OCI-M1 (cell line): Measurements from ENCODE around the gene BICC1.

ENCODE experiments used
- DNase-seq: peaks from one replicate; lab custom pipeline; 2025; lab: John Stamatoyannopoulos, UW

Gene BICC1, protein sequence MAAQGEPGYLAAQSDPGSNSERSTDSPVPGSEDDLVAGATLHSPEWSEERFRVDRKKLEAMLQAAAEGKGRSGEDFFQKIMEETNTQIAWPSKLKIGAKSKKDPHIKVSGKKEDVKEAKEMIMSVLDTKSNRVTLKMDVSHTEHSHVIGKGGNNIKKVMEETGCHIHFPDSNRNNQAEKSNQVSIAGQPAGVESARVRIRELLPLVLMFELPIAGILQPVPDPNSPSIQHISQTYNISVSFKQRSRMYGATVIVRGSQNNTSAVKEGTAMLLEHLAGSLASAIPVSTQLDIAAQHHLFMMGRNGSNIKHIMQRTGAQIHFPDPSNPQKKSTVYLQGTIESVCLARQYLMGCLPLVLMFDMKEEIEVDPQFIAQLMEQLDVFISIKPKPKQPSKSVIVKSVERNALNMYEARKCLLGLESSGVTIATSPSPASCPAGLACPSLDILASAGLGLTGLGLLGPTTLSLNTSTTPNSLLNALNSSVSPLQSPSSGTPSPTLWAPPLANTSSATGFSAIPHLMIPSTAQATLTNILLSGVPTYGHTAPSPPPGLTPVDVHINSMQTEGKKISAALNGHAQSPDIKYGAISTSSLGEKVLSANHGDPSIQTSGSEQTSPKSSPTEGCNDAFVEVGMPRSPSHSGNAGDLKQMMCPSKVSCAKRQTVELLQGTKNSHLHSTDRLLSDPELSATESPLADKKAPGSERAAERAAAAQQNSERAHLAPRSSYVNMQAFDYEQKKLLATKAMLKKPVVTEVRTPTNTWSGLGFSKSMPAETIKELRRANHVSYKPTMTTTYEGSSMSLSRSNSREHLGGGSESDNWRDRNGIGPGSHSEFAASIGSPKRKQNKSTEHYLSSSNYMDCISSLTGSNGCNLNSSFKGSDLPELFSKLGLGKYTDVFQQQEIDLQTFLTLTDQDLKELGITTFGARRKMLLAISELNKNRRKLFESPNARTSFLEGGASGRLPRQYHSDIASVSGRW

DNA sequence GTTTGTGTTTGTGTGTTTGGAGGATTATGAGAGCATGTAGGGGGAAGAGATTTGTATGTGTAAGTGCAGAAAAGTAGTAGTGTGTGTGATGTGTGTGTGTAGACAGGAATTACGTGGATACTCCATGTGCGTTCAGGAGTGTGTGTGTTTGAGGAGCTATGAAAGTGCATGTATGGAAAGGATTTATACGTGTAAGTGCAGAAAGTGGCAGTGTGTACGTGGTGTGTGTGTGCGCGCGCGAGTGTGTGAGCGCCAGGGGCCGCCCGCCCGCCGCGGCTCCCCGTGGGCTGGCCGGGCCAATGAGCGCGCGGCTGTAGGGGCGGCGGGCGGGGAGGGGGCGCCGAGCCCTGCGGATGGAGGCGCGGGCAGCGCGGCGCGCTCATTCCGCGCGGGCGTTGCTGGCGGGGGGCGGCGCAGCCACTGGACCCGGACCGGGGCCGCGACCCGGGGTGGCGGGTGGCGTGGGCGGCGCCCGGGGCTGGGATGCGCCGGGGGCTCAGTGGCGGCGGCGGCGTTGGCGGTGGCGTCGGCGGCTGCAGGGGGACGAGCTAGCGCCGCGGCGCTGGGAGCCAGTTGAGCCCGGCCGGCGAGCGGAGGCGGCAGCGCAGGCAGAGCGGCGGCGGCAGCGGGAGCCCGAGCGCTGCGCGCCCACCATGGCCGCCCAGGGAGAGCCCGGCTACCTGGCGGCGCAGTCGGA lies at the start of gene BICC1:
Gene BICC1 (plus strand): TSS at position 382 of the 697 bp plus-strand sequence. CDS start 272 bp downstream, at position 654.
- no peak for DNase-seq

DNA sequence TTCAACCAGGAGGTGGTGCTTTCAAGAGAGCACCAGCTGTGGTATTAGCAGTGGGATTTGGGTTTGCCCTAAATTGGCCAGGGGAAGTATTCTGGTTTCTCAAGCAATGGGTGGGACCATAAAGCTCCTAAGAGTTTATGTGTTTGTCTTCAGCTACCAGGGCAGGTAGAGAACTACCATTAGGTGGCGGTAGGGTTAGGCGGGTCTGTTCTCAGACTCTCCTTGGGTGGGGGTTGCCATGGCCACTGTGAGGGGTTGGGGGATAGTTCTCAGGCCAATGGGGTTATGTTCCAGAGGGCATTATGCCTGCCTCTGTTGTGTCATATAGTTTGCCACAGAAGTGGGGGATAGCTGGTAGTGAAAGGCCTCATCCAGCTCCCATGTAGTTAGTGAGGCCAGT lies 47.7 kb upstream of the BICC1 start:
- DNase-seq: no peak

DNA sequence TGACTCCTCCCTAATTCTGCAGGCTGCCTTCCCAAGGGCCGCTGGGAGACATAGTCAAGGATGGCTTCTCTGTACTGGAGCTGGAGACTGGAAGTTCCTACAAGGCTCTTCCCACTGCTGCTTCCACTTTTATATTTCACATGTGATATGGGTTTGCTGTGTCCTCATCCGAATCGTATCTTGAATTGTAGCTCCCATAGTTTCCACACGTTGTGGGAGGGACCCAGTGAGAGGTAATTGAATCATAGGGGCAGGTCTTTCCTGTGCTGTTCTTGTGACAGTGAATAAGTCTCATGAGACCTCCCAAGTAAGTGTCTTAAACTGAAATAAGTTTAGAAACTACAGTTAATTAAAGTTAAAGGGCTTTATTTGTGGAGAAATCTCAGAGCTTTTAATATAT lies 47.0 kb upstream of the BICC1 start:
- no peak for DNase-seq

DNA sequence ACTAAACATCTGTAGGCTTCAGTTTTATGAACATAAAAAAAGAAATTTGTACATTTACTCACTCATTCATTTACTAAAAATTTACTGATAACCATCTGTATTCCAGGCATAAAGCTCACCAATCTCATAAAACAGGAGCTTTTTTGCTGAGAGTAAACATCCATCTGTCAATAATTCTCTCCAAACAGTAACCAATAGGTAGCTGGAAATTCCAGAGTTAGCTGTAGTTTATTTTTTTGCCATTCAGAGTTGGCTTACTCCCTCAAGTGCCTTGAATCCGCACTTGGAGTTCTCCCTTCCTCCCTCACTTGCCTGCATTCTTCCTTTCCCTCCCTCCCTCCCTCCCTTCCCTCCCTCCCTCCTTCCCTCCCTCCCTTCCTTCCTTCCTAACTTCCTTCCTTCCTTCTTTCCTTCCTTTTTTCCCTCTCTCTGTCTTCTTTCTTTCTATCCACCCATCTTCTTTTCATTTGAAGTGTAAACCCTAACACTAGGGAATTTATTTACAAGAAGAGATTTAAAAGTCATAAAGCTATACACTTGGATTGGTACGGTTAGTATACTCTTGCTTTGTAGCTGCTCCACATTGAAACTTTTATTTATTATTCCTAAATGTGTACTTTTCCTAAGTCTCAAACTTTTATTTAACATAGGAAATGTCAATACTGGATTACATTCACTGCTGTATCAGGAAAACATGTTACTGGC lies 44.6 kb upstream of the BICC1 start:
- no peak for DNase-seq

DNA sequence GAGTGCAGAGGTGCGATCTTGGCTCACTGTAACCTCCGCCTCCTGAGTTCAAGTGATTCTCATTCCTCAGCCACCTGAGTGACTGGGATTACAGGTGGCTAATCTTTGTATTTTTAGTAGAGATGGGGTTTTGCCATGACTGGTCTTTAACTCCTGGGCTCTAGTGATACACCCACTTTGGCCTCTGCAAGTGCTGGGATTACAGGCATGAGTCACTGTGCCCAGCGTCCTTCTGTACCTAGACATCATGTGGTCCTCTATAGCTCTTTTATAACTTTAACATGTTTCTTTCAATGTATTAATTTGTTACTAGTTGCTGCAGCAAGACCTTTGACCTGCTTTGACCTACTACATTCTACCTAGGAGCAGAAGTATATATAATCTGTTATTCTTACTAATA lies 38.7 kb upstream of the BICC1 start:
- DNase-seq: no peak

DNA sequence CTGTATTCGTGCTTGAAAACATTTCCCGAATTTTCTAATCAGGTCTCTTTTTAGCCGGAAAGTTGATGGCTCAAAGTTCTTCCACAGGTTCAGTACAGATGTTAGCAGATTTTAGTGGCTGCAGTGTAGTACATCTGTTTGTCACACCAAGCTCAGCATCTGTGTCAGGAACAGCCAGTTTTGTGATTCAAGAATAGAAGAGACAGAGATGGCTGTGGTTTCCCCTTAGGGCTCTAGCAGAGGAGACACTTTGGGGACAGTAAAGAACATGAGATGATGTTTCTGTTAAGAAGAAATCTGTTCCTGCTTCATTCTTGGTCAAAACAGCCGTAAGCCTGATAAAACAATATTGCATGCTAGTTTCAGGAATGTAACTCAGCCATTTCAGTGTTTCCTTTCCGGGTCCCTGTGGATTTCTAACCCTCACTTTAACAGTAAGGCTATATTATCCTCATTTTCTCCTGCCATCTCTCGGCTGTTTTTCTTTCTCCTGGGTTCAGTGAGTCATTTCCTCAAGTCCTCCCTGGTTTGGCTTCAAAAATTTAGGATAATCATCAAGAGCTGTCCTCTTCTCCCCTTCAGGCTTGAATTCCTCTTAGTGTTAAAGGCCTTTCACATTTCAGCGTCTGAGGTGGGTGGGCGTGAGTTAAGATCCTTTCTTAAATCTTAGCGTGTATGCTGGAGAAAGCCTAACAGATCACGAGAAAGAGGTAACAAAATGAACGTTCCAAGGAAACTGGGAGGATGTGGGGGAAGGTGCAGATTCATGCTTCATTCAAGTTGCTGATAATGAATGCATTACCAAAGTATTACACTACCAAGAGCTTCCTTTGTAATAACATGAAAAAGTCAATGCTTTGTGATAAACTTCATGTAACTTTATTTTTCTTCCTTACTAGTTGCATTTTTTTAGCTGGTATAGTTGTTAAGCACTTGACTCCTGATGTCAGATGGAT lies 37.1 kb upstream of the BICC1 start:
- peak; percentile 57 for DNase-seq

DNA sequence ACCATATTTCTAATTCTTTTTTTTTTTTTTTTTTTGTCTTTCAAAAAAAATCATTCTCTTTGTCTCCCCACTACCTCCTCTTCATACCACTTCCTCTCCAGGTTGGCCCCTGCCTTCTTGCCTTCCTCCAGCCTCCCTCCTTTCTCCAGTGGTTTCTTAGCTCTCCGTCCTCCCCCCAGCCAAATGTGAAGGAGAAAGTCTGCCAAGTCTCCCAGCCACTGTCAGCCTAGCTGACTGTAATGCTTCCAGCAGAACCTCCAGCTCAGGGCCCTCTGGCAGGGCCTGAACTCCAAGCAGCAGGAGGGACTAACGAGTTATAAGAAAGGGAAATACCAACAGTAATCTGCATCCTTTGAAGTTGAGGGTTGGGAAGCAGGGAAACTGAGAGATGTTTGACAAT lies 35.5 kb upstream of the BICC1 start:
- no peak for DNase-seq

DNA sequence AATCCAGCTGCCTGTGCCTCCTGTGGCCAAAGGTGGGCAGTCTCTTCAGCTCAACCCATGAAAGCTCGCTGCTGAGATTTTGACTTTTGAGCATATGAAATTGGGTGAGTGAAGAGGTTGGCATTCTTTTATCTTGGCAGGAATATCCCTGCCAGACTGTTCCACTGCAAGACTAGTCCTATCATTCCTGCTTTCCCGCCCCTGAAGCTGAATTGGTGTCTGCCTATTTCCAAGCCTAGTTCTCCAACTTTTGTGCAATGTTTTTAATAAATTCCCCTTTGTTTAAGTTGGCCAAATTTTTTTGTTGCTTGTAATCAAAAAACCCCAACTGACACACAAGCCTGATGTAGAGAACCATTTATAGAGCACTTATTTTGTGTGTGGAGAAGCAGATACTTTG lies 34.8 kb upstream of the BICC1 start:
- no peak for DNase-seq

DNA sequence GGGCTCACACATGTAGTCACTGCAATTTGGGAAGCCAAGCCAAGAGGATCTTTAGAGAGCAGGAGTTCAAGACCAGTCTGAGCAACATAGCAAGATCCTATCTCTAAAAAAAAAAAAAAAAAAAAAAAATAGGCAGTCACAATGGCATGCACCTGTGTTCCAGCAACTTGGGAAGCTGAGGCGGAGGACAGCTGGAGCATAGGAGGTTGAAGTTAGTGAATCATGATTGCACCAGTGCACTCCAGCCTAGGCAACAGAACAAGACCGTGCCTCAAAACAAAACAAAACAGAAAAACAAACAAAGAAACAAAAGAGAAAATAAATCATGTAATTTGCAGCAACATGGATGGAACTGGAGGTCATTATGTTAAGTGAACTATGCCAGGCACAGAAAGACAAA lies 33.6 kb upstream of the BICC1 start:
- no peak for DNase-seq

DNA sequence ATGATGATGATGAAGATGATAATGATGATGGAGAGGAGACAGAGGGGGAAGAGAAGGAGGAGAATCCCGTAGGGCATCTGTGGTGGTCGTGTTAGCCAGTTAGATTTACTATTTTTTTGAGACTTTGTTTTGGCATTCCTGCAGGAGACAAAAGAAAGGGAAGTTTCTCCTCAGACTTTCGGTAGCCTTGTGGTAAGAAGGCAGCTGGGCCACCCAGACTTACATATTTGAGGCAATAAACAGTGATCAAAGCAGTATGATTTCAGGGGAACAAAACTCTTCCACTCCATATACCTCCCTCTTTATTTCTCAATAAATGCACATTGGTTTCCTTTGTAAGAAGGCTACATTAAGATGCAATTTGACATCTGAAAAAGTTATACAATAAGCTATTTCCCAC lies 32.4 kb upstream of the BICC1 start:
- no peak for DNase-seq

DNA sequence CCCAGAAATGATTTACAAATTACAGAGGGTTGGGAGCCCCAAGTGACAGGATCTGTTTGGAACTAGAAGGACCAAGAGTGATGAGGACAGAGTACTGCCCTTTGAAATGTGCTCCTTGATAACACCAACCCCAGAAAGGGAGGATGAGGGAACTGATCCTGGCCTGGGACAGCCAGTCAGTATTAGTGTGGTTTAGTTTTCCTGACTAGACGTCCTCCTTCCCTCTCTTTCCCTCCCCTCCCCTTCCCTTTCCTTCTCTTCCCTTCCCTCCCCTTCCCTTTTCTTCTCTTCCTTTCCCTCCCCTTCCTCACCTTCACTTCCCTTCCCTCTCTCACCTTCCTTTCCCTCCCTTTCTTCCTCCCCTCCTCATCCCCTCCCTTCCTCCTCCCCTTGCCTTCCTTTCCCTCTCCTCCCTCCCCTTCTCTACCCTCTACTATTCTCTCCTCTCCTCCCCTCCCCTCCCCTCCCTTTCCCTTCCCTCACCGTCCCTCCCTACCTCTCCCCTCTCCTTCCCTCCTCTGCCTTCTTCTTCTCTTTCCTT lies 31.0 kb upstream of the BICC1 start:
- DNase-seq: no peak

DNA sequence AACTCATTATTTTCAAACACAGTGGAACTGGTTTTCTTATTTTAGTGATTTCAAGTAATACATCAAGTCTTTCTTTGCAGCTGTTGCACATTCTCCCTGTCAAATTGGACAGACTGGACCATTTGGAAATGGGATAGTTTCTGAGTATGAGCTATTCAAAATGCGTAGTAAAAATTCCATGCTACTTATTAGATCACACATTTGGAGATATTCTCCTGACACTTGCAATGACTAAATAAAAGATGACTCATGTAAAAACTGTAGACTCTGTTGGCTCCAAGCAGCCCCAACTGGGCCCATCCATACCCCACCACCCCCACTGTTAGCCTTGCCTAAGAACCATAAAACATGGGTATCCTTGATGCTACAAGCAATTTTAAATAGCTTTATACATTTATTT lies 25.9 kb upstream of the BICC1 start:
- DNase-seq: no peak

DNA sequence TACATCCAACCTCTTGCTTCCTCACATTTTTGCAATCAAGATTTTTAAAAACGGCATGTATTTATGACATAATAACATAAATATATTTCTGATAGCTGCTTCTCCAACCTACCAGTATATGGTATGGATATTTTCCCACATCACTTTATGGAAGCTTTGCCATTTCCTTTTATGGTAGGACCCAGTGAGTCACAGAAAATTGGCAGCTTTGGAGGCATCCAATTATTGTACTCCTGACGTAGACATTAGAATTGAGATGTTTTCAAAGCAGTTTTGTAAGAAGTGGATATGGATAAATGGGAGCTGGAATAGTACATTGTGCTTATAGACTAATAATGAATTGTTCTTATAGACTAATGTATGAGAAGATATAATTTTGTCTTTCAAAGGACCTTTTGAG lies 23.8 kb upstream of the BICC1 start:
- DNase-seq: no peak

DNA sequence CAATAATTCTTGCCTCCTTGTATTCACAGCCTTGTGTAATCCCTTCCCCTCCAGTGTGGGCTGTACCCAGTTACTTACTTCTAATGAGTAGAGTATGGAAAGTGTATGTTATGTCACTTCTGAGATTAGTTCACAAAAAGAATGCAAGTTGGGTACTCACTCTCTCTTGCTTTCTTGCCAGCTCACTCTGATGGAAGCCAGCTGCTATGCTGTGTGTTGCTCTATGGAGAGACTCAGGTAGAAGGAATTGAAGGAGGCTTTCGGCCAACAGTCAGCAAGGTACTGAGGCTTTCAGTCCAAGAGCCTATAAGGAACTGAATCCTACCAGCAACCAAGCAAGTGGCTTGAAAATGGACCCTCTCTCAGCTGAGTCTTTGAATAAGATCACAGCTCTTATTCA lies 9.7 kb upstream of the BICC1 start:
- DNase-seq: no peak

DNA sequence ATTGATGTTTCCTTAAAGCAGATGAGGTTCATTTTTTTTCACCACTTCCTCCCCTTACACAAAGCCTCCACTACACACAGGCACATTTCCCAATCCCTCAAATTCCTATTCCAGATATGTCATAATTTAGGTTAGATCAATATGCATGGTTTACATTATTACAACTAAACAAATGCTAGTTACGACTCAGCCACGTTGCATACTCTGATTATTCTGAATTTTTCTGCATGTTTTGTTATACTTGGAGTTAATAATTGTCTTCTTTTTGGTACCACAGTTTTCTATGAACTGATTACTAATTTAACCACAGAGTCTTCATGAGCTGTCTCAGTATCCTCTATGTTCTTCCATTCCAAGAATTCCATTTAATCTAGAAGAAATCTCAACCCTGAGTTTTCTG lies 4.4 kb upstream of the BICC1 start:
- DNase-seq: no peak

DNA sequence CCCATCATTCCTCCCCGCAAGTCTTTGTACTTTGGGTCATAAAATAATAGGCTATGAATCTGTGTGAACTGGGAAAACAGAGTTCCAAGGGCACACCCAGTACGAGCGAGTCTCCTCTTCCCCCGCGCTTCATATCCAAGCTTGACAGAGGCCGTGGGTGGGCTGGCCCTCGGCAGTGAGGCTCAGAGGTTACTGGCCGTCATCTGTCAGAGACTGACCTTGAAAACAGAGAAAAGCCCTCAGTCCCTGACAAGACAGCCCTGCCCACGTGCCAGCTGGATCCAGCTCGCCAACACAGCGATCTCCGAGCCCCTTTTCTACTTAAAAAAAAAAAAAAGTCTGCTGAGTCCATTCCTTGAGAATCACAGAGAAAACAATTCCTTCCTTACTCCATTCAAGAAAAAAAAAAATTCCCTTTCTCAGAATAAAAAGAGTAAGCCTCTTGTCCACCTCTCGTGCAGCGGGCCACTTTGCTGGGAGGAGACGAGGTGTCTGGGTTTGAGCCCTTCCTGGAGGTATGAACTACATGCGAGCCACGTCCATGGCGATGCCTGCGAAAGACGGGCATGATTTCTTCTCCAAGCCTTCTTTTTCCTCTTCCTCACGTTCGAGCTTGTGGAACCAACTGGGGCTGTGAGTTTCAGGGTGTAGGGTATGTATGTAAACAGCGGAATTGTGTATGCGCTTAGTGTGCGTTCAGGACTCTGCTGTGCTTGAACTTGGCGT lies 744 bp upstream of the BICC1 start:
- DNase-seq: no peak

DNA sequence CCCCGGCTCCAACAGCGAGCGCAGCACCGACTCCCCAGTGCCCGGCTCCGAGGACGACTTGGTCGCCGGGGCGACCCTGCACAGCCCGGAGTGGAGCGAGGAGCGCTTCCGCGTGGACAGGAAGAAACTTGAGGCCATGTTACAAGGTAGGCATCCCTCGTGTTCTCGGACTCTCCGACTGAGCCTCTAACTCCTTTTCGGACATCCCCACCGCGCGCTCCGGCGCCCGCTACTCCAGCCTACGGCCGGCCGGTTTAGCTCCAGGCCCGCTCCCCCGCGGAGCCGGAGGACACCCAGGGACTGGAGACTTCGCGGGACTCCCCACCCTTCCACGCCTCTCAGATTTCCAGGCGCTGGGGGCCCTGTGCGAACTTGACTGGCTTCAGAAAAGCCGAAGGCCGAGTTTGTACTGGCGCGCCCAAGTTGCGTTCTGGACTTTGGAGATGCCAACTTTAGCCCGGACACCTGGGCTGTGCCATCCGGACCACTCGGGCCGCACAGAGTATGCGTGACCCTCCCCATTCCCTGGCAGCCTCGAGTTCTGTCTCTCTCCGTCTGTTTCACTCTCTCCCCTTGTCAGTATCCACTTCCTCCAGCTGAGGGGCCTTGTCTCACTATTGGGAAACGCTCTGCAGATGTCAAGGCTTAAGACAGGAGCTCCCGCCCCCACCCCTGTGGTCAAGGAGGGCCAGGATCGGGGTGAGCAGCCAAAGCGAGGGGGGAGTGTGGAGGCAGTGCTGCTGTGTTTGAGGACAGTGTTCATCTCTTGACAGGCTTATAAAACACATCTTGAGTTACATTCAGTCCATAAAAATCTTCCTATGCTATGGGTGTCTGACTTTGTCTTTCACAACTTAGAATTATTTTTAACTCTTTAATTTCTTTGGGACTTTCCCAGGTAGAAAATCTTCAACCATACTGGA lies 777 bp downstream of the BICC1 start:
- DNase-seq: peak; percentile 25

DNA sequence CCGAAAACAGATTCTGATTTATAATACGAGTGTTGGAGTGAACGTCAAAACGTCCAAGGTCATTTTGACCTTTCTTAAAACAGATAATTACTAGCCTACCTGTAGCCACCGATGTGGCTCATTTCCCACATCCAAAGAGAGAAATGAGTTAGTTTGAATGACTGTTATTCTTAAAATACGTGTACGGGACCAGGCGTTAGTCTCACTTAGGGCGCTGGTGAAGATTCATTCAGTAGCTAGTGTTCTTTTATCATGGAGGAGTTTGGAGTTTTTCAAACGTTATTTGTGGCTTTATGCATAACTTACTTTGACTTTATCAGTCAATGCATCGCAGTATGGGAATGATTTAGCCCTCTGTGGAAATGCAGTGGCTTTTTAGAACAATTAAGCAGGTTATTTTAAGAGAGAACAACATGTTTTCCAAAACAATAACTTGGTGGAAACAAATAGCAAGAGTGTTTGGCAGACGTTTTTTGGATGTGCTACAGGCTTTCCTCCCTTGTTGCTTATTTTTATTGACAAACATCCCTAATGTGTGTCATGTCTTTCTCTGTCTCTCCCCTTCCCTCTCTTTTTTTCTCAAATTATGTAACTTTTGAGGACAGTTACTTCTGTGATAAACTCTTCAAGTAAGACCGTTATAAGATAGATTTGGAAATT lies 1.6 kb downstream of the BICC1 start:
- no peak for DNase-seq
